HepG2 (cell line): Measurements from ENCODE around the gene PTPRH. TPM values are rescaled to one million over a fixed set of nuclear protein-coding genes. Genes with fewer than 3 reads are reported as not detected.

Experiments
- HDAC1 ChIP-seq: sonication (generic); formaldehyde crosslinking; IDR thresholded peaks from 2 replicates; pipeline ENCODE4 v1.5.1; 2020; ENCODE audit warnings: mild to moderate bottlenecking, missing genetic modification reagents
- HMGA1 ChIP-seq: sonication (generic); formaldehyde crosslinking; conservative IDR thresholded peaks from 2 replicates; pipeline ENCODE4 v1.4.0; 2020; ENCODE audit warnings: missing genetic modification reagents
- PCBP1 ChIP-seq: fragments of 200-400 bp; formaldehyde crosslinking; IDR thresholded peaks from 2 replicates; pipeline ENCODE4 v1.6.1; 2017; ENCODE audit warnings: mild to moderate bottlenecking, low read depth, low read length, borderline replicate concordance
- PRDM10 ChIP-seq: sonication (generic); formaldehyde crosslinking; IDR thresholded peaks from 2 replicates; pipeline ENCODE4 v1.4.0; 2020; ENCODE audit warnings: low read depth, missing genetic modification reagents
- RFX5 ChIP-seq: IDR thresholded peaks from 2 replicates; pipeline ENCODE4 v1.6.1; 2011; ENCODE audit warnings: low read depth, low read length, improper control_type of control experiment
- SIN3A ChIP-seq: IDR thresholded peaks from 2 replicates; pipeline ENCODE4 v1.6.1; 2011; ENCODE audit warnings: low read depth, mild to moderate bottlenecking, control low read depth, low read length, borderline replicate concordance
- U2AF2 ChIP-seq: fragments of 200-400 bp; formaldehyde crosslinking; IDR thresholded peaks from 2 replicates; pipeline ENCODE4 v1.6.1; 2017; ENCODE audit warnings: low read depth, mild to moderate bottlenecking, low read length
- YEATS4 ChIP-seq: sonication (generic); formaldehyde crosslinking; IDR thresholded peaks from 2 replicates; pipeline ENCODE4 v1.4.0; 2020; ENCODE audit warnings: missing genetic modification reagents, borderline replicate concordance
- ZBTB44 ChIP-seq: sonication (generic); formaldehyde crosslinking; IDR thresholded peaks from 2 replicates; pipeline ENCODE4 v1.4.0; 2020; ENCODE audit warnings: missing genetic modification reagents
- ZNF260 ChIP-seq: sonication (generic); formaldehyde crosslinking; IDR thresholded peaks from 2 replicates; pipeline ENCODE4 v1.4.0; 2020; ENCODE audit warnings: missing genetic modification reagents, low read depth, mild to moderate bottlenecking, borderline replicate concordance
- ZNF281 ChIP-seq: sonication (generic); formaldehyde crosslinking; IDR thresholded peaks from 2 replicates; pipeline ENCODE4 v1.4.0; 2020; ENCODE audit warnings: missing genetic modification reagents, borderline replicate concordance
- ZNF572 ChIP-seq: sonication (generic); formaldehyde crosslinking; IDR thresholded peaks from 2 replicates; pipeline ENCODE4 v1.5.1; 2020; ENCODE audit warnings: mild to moderate bottlenecking, missing genetic modification reagents
- ZNF687 ChIP-seq: sonication (generic); formaldehyde crosslinking; IDR thresholded peaks from 2 replicates; pipeline ENCODE4 v1.5.1; 2020; ENCODE audit warnings: mild to moderate bottlenecking, missing genetic modification reagents, moderate library complexity
- ZSCAN31 ChIP-seq: sonication (generic); formaldehyde crosslinking; IDR thresholded peaks from 2 replicates; pipeline ENCODE4 v1.5.0; 2020; ENCODE audit warnings: low read depth, mild to moderate bottlenecking, missing genetic modification reagents
- polyA plus RNA-seq, 8 experiments: library from polyadenylated mRNA; depleted of rRNA in 3 of 8; stranded (reverse) in 7 of 8; unstranded in 1 of 8; fragments of >200 nt; fragmentation: Illumina TruSeq in 4 of 8; extraction: Trizol in 4 of 8; gene quantifications; 2 replicates each; pipeline versions ENCODE4 v1.2.1 to v1.2.3, GENCODE V29; 2011 to 2016; ENCODE audit warnings: low read depth in 4 of 8, missing spikeins in 1 of 8, mixed read lengths in 1 of 8; ENCODE audit not compliant: insufficient read depth in 1 of 8
- total RNA-seq, 5 experiments: library from RNA; depleted of rRNA; stranded (reverse); fragments of >200 nt; fragmentation: Illumina TruSeq; extraction: Trizol; gene quantifications; 2 replicates each; pipeline ENCODE4 v1.2.3, GENCODE V29; 2016; ENCODE audit warnings: low read depth in 1 of 5

PTPRH gene
- total and polyA plus RNA-seq, 2 of the 13 experiments (the other 11 are each of a cell fraction or from before 2014, with no cell fraction given), result 14.7 to 125 TPM

GRCh38 chr19:55166530-55167268 is 42.6 kb downstream of the PTPRH start, which contains the start of gene DNAAF3 (continued):
- TF ChIP-seq PRDM10, result peak; percentile 100
- peak; percentile 7; the same call in 1 of the 2 replicates for TF ChIP-seq ZNF687 (CRISPR knock-in tag)
- peak; percentile 63; the same call in 1 of the 2 replicates for TF ChIP-seq RFX5
- TF ChIP-seq PCBP1, result 0 out of 2 replicates have a peak, but pooled peaks have one; percentile 66
- 0 out of 2 replicates have a peak, but pooled peaks have one; percentile 33 for TF ChIP-seq ZSCAN31 (CRISPR knock-in tag)
- TF ChIP-seq ZNF260 (CRISPR knock-in tag), result no peak
- 0 out of 2 replicates have a peak, but pooled peaks have one; percentile 52 for TF ChIP-seq ZNF281 (CRISPR knock-in tag)
- TF ChIP-seq YEATS4 (CRISPR knock-in tag), result peak; percentile 15; the same call in 1 of the 2 replicates
- TF ChIP-seq SIN3A, result peak; percentile 84; the same call in 1 of the 2 replicates
- peak; percentile 99 for TF ChIP-seq U2AF2
- TF ChIP-seq ZBTB44 (CRISPR knock-in tag), result no peak
- TF ChIP-seq ZNF572, result no peak
- TF ChIP-seq HMGA1, result no peak
- peak; percentile 86 for TF ChIP-seq HDAC1 (CRISPR knock-in tag)
